HEK293T (cell line): ENCODE measurements around the gene BSG.

Experiments used
- ELF4 ChIP-seq: fragments of 450-650 bp; IDR thresholded peaks from 2 replicates; pipeline ENCODE4 v1.6.1; 2017; ENCODE audit warnings: antibody characterized with exemption
- FOXK2 ChIP-seq: fragments of 450-650 bp; IDR thresholded peaks from 2 replicates; pipeline ENCODE4 v1.6.1; 2016; ENCODE audit warnings: mild to moderate bottlenecking
- NFRKB ChIP-seq: fragments of 450-650 bp; IDR thresholded peaks from 2 replicates; pipeline ENCODE4 v1.6.1; 2016; ENCODE audit warnings: mild to moderate bottlenecking, moderate library complexity
- TARDBP ChIP-seq: fragments of 450-650 bp; IDR thresholded peaks from 2 replicates; pipeline ENCODE4 v1.6.1; 2016

DNA sequence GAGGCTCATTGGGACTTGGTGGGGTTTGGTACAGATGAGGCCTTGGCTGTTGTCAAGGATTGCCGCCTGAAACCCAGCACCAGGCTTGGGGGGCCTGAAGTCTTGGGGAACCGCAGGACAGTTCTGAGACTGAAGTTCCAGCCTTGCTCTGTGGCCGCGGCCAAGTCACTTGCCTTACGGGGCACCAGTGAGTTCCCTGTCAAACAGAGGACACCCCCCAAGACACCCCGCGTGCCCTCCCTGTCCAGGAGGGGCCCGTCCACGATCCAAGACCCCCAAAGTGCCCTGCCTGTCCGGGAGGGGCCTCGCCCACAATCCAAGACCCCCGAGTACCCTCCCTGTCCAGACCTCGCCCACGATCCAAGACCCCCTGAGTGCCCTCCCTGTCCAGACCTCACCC, 38.3 kb upstream of the BSG start:
- no peak for TF ChIP-seq ELF4
- no peak for TF ChIP-seq FOXK2
- TF ChIP-seq NFRKB: no peak
- TF ChIP-seq TARDBP: no peak
